Esophagus muscularis mucosa (tissue), 4 donors: ENCODE results near the gene ITLN1. TPM values are rescaled to one million over a fixed set of nuclear protein-coding genes. Genes with fewer than 3 reads are reported as not detected.
"Not testable (repeated sequence)": the region's sequence is repeated elsewhere in the genome, so short reads cannot be mapped to it uniquely, and the experiment has no call there.

Experiments used
- DNase-seq: peaks from one replicate; pipeline ENCODE4 v3.0.0-alpha.2; 2017; ENCODE audit errors: extremely low spot score
- H3K27ac ChIP-seq, 4 donors: fragments of 200-600 bp; sonication (generic); replicated peaks in 1 of 4; 1 replicate in 3 of 4; 2 replicates in 1 of 4; pipeline ENCODE4 v1.5.1; 2016 to 2019; ENCODE audit warnings: mild to moderate bottlenecking in 1 of 4
- H3K27me3 ChIP-seq, 4 donors: fragments of 200-600 bp; sonication (generic); one replicate each; pipeline versions ENCODE4 v1.5.1 to v1.6.0; 2016 to 2019
- H3K36me3 ChIP-seq, 4 donors: fragments of 200-600 bp; sonication (generic); one replicate each; pipeline ENCODE4 v1.5.1; 2016 to 2019
- H3K4me1 ChIP-seq, 4 donors: fragments of 200-600 bp; sonication (generic); one replicate each; pipeline ENCODE4 v1.5.1; 2016 to 2019
- H3K4me3 ChIP-seq, 4 donors: fragments of 200-600 bp; sonication (generic); 1 replicate in 2 of 4; 2 replicates in 2 of 4; pipeline ENCODE4 v1.5.1; 2016 to 2019; ENCODE audit warnings: mild to moderate bottlenecking in 4 of 4, moderate library complexity in 1 of 4
- H3K9me3 ChIP-seq, 4 donors: fragments of 200-600 bp; sonication (generic); 1 replicate in 3 of 4; 2 replicates in 1 of 4; pipeline ENCODE4 v1.5.1; 2016 to 2019
- EP300 ChIP-seq: sonication (generic); formaldehyde crosslinking; IDR thresholded peaks from one replicate; pipeline ENCODE4 v1.6.1; 2017; ENCODE audit warnings: antibody characterized with exemption
- POLR2A ChIP-seq: fragments of 450-650 bp; IDR thresholded peaks from one replicate; pipeline ENCODE4 v1.6.1; 2017; ENCODE audit warnings: antibody characterized with exemption, moderate library complexity, mild to moderate bottlenecking, low read depth
- POLR2AphosphoS5 ChIP-seq, 2 donors: sonication (generic); formaldehyde crosslinking; IDR thresholded peaks; one replicate each; pipeline ENCODE4 v1.6.1; 2017; ENCODE audit warnings: antibody characterized with exemption in 2 of 2
- WGBS: methylation state at CpG from one replicate; pipeline ENCODE4 v1.1.5; 2018; 5-methylcytosine and 5-hydroxymethylcytosine counted together
- intact Hi-C: fragments of 100-400 bp; cut with DNase I; formaldehyde crosslinking; loops from one replicate; pipeline ENCODE4 v1.15.1; 2023
- total RNA-seq, 4 donors: library from RNA; depleted of rRNA; stranded (reverse); fragments of >200 nt; gene quantifications; one replicate each; pipeline versions ENCODE4 v1.1.0 to v1.2.1, GENCODE V29; 2016
- TF ChIP-seq, protein P1 (sequence below), 3 experiments: fragments of 200-600 bp in 2 of 3; fragments of 450-650 bp in 1 of 3; sonication (generic) in 2 of 3; IDR thresholded peaks; one replicate each; pipeline ENCODE4 v1.5.1; 2017 to 2019; ENCODE audit warnings: antibody characterized with exemption in 3 of 3, mild to moderate bottlenecking in 2 of 3, moderate library complexity in 1 of 3

The ITLN1 gene
- total RNA-seq, result 1 to 10 TPM in 1 of 4 donors, under 1 TPM in 1, not detected in 2; 0.66 to 2.2 TPM

DNA sequence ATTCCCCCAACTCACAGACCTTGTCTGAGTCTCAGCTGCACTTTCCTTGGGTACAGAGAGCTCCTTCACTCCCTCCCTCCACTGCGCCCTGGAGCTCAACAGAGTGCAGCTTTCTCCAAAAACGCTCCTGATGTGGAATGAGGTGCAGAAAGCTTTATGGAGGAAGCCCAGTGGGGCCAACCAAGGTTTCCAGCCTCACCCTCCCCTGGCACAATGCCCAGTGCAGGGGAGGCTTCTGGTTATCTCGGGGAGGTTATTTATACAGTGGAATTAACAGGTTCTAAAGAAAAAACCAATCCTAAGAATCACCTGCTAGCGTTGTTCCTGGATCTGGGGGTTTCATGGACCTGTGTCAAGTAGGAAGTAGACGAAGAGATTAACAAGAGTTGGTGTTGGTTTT is at the start of gene ITLN1:
Gene ITLN1, minus strand, starts transcription at position 139 of the 400 bp plus-strand sequence. CDS start 303 bp downstream, outside the sequence.
- H3K36me3 ChIP-seq, result no peaks in the 10 kb centered on the region
- WGBS, result 57% methylated on average over 5 of the region's 5 CpGs
- TF ChIP-seq POLR2A, result no peak
- no peak within 1 kb of the TSS for H3K27ac ChIP-seq
- peak; percentile 34 for DNase-seq
- intact Hi-C loops, result no loop called here
- no peaks in the 10 kb centered on the region for H3K4me1 ChIP-seq
- no peaks in the 10 kb centered on the region for H3K27me3 ChIP-seq
- H3K4me3 ChIP-seq, result no peak within 1 kb of the TSS
- H3K9me3 ChIP-seq, result no peaks in the 10 kb centered on the region

DNA sequence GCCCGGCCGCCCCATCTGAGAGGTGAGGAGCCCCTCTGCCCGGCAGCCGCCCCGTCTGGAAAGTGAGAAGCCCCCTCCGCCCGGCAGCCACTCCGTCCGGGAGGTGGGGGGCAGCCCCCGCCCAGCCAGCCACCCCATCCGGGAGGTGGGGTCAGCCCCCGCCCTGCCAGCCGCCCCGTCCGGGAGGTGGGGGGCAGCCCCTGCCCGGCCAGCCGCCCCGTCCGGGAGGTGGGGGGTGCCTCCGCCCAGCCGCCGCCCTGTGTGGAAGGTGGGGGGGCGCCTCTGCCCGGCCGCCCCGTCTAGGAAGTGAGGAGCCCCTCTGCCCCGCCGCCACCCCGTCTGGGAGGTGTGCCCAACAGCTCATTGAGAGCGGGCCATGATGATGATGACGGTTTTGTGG is 48.3 kb upstream of the ITLN1 start:
- WGBS, result 89% methylated on average over 11 of the region's 31 CpGs
- H3K27ac ChIP-seq, H3K36me3 ChIP-seq, H3K27me3 ChIP-seq, H3K9me3 ChIP-seq, H3K4me1 ChIP-seq, DNase-seq, intact Hi-C loops, H3K4me3 ChIP-seq: not testable (repeated sequence)

DNA sequence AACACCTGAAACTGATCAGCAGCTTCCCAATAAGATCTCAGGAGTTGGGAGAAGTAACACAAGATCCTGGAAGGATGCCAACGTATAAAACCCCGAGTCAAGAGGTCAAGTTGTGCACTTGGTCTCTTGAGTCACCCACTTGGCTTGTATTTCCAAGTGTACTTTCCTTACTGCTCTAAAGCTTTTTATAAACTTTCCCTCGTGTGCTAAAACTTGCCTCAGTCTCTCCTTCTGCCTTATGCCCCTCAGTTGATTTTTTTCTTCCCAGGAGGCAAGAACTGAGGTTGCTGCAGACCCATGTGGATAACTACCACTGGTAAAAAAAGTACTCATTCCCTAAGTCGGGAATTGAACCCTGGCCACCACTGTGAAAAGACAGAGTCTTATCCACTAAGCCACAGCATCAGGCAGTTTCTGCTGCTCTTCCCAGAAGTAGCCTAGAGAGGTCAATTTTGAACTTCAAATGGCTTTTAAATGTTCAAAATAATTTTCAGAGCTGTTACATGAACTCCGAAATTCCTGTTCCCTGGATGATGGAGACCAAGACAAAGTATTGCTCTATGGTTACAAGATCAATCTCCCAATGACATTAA is 40.8 kb upstream of the ITLN1 start:
- Histone ChIP-seq H3K27ac (no peak overlapping the region), H3K4me3 (no peak overlapping the region), H3K27me3 (peaks cover 0 to 11% (median 0%) of the 10 kb centered on the region in 4 donors), H3K36me3 (no peaks in the 10 kb centered on the region), H3K9me3 (peaks cover 0 to 10% (median 0%) of the 10 kb centered on the region in 4 donors), H3K4me1 (no peaks in the 10 kb centered on the region)
- intact Hi-C loops, result no loop called here
- no peak for TF ChIP-seq EP300
- TF ChIP-seq, protein P1, sequence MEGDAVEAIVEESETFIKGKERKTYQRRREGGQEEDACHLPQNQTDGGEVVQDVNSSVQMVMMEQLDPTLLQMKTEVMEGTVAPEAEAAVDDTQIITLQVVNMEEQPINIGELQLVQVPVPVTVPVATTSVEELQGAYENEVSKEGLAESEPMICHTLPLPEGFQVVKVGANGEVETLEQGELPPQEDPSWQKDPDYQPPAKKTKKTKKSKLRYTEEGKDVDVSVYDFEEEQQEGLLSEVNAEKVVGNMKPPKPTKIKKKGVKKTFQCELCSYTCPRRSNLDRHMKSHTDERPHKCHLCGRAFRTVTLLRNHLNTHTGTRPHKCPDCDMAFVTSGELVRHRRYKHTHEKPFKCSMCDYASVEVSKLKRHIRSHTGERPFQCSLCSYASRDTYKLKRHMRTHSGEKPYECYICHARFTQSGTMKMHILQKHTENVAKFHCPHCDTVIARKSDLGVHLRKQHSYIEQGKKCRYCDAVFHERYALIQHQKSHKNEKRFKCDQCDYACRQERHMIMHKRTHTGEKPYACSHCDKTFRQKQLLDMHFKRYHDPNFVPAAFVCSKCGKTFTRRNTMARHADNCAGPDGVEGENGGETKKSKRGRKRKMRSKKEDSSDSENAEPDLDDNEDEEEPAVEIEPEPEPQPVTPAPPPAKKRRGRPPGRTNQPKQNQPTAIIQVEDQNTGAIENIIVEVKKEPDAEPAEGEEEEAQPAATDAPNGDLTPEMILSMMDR (IDR thresholded peaks at IDR 0.05), result no peak
- no peak for TF ChIP-seq POLR2A
- TF ChIP-seq POLR2AphosphoS5 (IDR thresholded peaks at IDR 0.05), result no peak
- DNase-seq, result no peak
- WGBS, result 69% methylated on average over 5 of the region's 5 CpGs

DNA sequence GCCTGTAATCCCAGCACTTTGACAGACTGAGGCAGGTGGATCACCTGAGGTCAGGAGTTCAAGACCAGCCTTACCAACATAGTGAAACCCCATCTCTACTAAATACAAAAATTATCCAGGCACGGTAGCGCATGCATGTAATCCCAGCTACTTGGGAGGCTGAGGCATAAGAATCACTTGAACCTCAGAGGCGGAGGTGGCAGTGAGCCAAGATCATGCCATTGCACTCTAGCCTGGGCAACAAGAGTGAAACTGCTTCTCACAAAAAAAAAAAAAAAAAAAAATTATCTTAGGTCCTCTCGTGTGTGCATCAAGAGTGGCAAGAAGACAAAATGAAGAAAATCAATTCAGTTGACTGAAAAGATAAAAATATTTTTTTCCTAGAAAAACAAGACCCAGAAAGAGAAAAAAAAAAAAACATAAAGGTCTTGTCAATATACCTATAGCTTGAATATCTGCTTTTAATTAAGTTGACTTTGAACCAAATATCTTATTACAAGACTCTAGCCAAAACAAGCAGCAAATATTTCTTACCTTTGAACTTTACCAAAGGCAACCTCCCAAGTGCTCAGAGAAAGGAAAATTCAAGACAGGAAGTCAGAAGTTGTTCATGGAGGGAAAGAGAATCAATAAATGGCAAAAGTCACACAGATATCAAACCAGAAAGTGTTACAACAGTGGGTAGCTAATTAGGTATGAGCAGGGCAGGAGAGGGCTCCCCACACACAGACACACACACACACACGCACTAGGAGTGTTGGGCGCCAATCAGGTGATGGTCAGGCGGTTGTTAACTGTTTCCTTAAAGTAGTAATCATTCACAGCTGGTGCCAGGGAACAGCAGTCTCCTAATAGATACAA is 40.0 kb upstream of the ITLN1 start:
- H3K36me3 ChIP-seq, result no peaks in the 10 kb centered on the region
- intact Hi-C loops, result no loop called here
- peaks cover 0 to 10% (median 0%) of the 10 kb centered on the region in 4 donors for H3K9me3 ChIP-seq
- no peak overlapping the region for H3K4me3 ChIP-seq
- TF ChIP-seq POLR2A, result no peak
- TF ChIP-seq EP300, result no peak
- TF ChIP-seq, protein P1 (IDR thresholded peaks at IDR 0.05), result no peak
- TF ChIP-seq POLR2AphosphoS5 (IDR thresholded peaks at IDR 0.05), result no peak
- no peak overlapping the region for H3K27ac ChIP-seq
- WGBS, result 95% methylated on average over 7 of the region's 7 CpGs
- DNase-seq, result no peak
- H3K27me3 ChIP-seq, result peaks cover 0 to 11% (median 0%) of the 10 kb centered on the region in 4 donors
- H3K4me1 ChIP-seq, result no peaks in the 10 kb centered on the region

DNA sequence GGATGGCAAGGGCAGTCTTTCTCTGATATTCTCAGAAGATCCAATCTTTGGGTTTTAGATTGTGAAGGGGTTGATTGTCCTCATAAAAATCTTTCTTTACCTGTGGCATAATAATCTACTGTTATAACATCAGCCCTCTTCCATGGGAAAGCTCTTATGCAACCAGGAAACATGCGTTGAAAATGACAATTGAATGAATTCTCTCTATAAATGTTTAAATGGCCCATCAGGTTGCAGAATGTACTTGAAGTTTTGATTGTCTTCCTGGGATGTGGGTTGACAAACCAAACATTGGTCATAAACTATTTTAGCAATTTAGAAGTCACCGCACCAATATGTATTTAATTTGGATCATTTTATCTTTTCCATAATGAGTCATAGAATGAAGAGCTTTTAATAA is 31.7 kb upstream of the ITLN1 start:
- peaks cover 0 to 4% (median 0%) of the 10 kb centered on the region in 4 donors for H3K27me3 ChIP-seq
- intact Hi-C loops, result no loop called here
- WGBS, result 92% methylated on average over 2 of the region's 2 CpGs

DNA sequence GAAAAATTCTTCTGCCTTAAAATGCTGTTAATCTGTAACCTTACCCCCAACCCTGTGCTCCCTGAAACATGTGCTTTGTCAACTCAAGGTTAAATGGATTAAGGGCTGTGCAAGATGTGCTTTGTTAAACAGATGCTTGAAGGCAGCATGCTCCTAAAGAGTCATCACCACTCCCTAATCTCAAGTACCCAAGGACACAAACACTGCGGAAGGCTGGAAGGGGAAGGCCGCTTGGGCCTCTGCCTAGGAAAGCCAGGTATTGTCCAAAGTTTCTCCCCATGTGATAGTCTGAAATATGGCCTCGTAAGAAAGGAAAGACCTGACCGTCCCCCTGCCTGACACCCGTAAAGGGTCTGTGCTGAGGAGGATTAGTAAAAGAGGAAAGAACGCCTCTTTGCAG is 28.2 kb upstream of the ITLN1 start:
- H3K4me3 ChIP-seq, H3K9me3 ChIP-seq, H3K36me3 ChIP-seq, intact Hi-C loops, H3K27me3 ChIP-seq, H3K4me1 ChIP-seq, H3K27ac ChIP-seq, DNase-seq: not testable (repeated sequence)
- 67% methylated on average over 6 of the region's 6 CpGs for WGBS

More for the DNA sequence above, 31.7 kb upstream of the ITLN1 start:
- no peak for DNase-seq
- no peaks in the 10 kb centered on the region for H3K4me1 ChIP-seq
- no peak overlapping the region for H3K27ac ChIP-seq
- H3K9me3 ChIP-seq, result no peaks in the 10 kb centered on the region
- no peaks in the 10 kb centered on the region for H3K36me3 ChIP-seq
- TF ChIP-seq, protein P1 (IDR thresholded peaks at IDR 0.05), result no peak
- no peak for TF ChIP-seq EP300
- no peak for TF ChIP-seq POLR2A
- TF ChIP-seq POLR2AphosphoS5 (IDR thresholded peaks at IDR 0.05), result no peak
- no peak overlapping the region for H3K4me3 ChIP-seq
